Measurements from ENCODE around the gene U2AF1. TPM values are rescaled to one million over a fixed set of nuclear protein-coding genes. Genes with fewer than 3 reads are reported as not detected.

The U2AF1 gene
- total RNA-seq, 1 donor from 2014 or later, result 18.0 TPM

Other genes with a start within 250 kb of the U2AF1 start
- gene WDR4, start 228.0 kb downstream of the U2AF1 start, total RNA-seq, result 14.8 TPM
- gene NDUFV3, start 214.3 kb downstream of the U2AF1 start, total RNA-seq, result 37.5 TPM
- not detected for gene ERVH48-1, start 181.9 kb downstream of the U2AF1 start, total RNA-seq
- 21.7 TPM for gene PKNOX1, start 133.0 kb downstream of the U2AF1 start, total RNA-seq
- gene CBS, start 31.7 kb downstream of the U2AF1 start, total RNA-seq, result 8.5 TPM
- not detected for gene CRYAA, start 61.4 kb upstream of the U2AF1 start, total RNA-seq

Data from mucosa of gallbladder (tissue), 1 donor.